IPS-18c (cell line): ENCODE data around the gene GNB1.

Experiments
- H3K4me3 ChIP-seq: 2 replicates; pipeline ENCODE4 v1.7.0; 2013; ENCODE audit warnings: low read depth, mild to moderate bottlenecking, low read length, moderate library complexity; ENCODE audit not compliant: insufficient read depth
- H3K9me3 ChIP-seq: one replicate; pipeline ENCODE4 v1.6.1; 2013; ENCODE audit warnings: mild to moderate bottlenecking, low read length, moderate library complexity; ENCODE audit not compliant: control insufficient read depth, insufficient read depth

GNB1 gene

GRCh38 chr1:1915911-1916840 is 25.3 kb upstream of the GNB1 start:
- Histone ChIP-seq H3K4me3 (no peak overlapping the region), H3K9me3 (no peaks in the 10 kb centered on the region)

- Histone ChIP-seq H3K4me3 (no peak within 1 kb of the TSS), H3K9me3 (no peaks in the 10 kb centered on the region)
Measured at GRCh38 chr1:1914971-1915692, 24.2 kb upstream of the GNB1 start, which contains the start of gene CALML6. TSS of gene CALML6 (plus strand) at chr1:1915260. CDS start at chr1:1915281, 21 bp downstream.

- H3K9me3 ChIP-seq, result no peaks in the 10 kb centered on the region
- H3K4me3 ChIP-seq, result no peak overlapping the region
Measured at GRCh38 chr1:1914101-1914970, 23.4 kb upstream of the GNB1 start.

- Histone ChIP-seq H3K9me3 (no peaks in the 10 kb centered on the region), H3K4me3 (no peak overlapping the region)
Measured at GRCh38 chr1:1911350-1912041, 20.6 kb upstream of the GNB1 start.

GRCh38 chr1:1910651-1911331 is 19.9 kb upstream of the GNB1 start:
- Histone ChIP-seq H3K4me3 (no peak overlapping the region), H3K9me3 (no peaks in the 10 kb centered on the region)

- H3K4me3 ChIP-seq, result peak overlapping the region; percentile 43; the same call in 1 of the 2 replicates
- H3K9me3 ChIP-seq, result no peaks in the 10 kb centered on the region
Measured at GRCh38 chr1:1910033-1910465, 19.2 kb upstream of the GNB1 start.

- Histone ChIP-seq H3K4me3 (peak overlapping the region; percentile 72), H3K9me3 (no peaks in the 10 kb centered on the region)
Measured at GRCh38 chr1:1908506-1908791, 17.6 kb upstream of the GNB1 start.

- H3K9me3 ChIP-seq, result peaks cover 3% of the 10 kb centered on the region
- no peak overlapping the region for H3K4me3 ChIP-seq
Measured at GRCh38 chr1:1907098-1907736, 16.3 kb upstream of the GNB1 start.

- Histone ChIP-seq H3K4me3 (no peak overlapping the region), H3K9me3 (peaks cover 3% of the 10 kb centered on the region)
Measured at GRCh38 chr1:1906185-1907097, 15.6 kb upstream of the GNB1 start.

- H3K4me3 ChIP-seq, result no peak overlapping the region
- peaks cover 3% of the 10 kb centered on the region for H3K9me3 ChIP-seq
Measured at GRCh38 chr1:1903224-1903623, 12.3 kb upstream of the GNB1 start.

- H3K4me3 ChIP-seq, result no peak overlapping the region
- H3K9me3 ChIP-seq, result peaks cover 3% of the 10 kb centered on the region
Measured at GRCh38 chr1:1901641-1902294, 10.9 kb upstream of the GNB1 start.

- H3K4me3 ChIP-seq, result no peak overlapping the region
- peaks cover 3% of the 10 kb centered on the region for H3K9me3 ChIP-seq
Measured at GRCh38 chr1:1900883-1901640, 10.2 kb upstream of the GNB1 start.

- Histone ChIP-seq H3K4me3 (no peak overlapping the region), H3K9me3 (peaks cover 5% of the 10 kb centered on the region)
Measured at GRCh38 chr1:1899967-1900327, 9.1 kb upstream of the GNB1 start.

GRCh38 chr1:1899266-1899966 is 8.5 kb upstream of the GNB1 start:
- H3K9me3 ChIP-seq, result peaks cover 5% of the 10 kb centered on the region

More at GRCh38 chr1:1899266-1899966, 8.5 kb upstream of the GNB1 start:
- no peak overlapping the region for H3K4me3 ChIP-seq
